GM18519 (cell line): ENCODE results near the gene EPB41L5.
"Not testable (repeated sequence)": the region's sequence is repeated elsewhere in the genome, so short reads cannot be mapped to it uniquely, and the experiment has no call there.

ENCODE experiments used
- ATAC-seq: cut with Tn5 transposase; IDR thresholded peaks from one replicate; pipeline ENCODE4 v1.9.1; 2021; ENCODE audit warnings: mild to moderate bottlenecking, moderate library complexity; ENCODE audit not compliant: unreplicated experiment, low FRiP score

The EPB41L5 gene

GRCh38 chr2:120028795-120029194 is 15.9 kb downstream of the EPB41L5 start:
- ATAC-seq, result no peak

- ATAC-seq, result no peak
Measured at GRCh38 chr2:120029672-120030640, 17.1 kb downstream of the EPB41L5 start.

GRCh38 chr2:120032297-120032696 is 19.4 kb downstream of the EPB41L5 start:
- ATAC-seq, result no peak

GRCh38 chr2:120034027-120034426 is 21.1 kb downstream of the EPB41L5 start:
- no peak for ATAC-seq

- no peak for ATAC-seq
Measured at GRCh38 chr2:120034621-120035020, 21.7 kb downstream of the EPB41L5 start.

GRCh38 chr2:120036145-120036544 is 23.3 kb downstream of the EPB41L5 start:
- ATAC-seq, result no peak

- ATAC-seq, result no peak
Measured at GRCh38 chr2:120037995-120038541, 25.2 kb downstream of the EPB41L5 start.

- no peak for ATAC-seq
Measured at GRCh38 chr2:120042359-120042758, 29.5 kb downstream of the EPB41L5 start.

- ATAC-seq, result no peak
Measured at GRCh38 chr2:120044336-120044735, 31.5 kb downstream of the EPB41L5 start.

- ATAC-seq, result not testable (repeated sequence)
Measured at GRCh38 chr2:120045775-120046174, 32.9 kb downstream of the EPB41L5 start.

- ATAC-seq, result not testable (repeated sequence)
Measured at GRCh38 chr2:120046252-120046651, 33.4 kb downstream of the EPB41L5 start.

- no peak for ATAC-seq
Measured at GRCh38 chr2:120052597-120052996, 39.7 kb downstream of the EPB41L5 start.

- no peak for ATAC-seq
Measured at GRCh38 chr2:120053891-120054290, 41.0 kb downstream of the EPB41L5 start.

GRCh38 chr2:120059483-120059882 is 46.6 kb downstream of the EPB41L5 start:
- ATAC-seq, result no peak

GRCh38 chr2:120060088-120060623 is 47.3 kb downstream of the EPB41L5 start:
- no peak for ATAC-seq

- ATAC-seq, result no peak
Measured at GRCh38 chr2:120064664-120065063, 51.8 kb downstream of the EPB41L5 start.

- ATAC-seq, result no peak
Measured at GRCh38 chr2:120066800-120067547, 54.1 kb downstream of the EPB41L5 start.

- ATAC-seq, result not testable (repeated sequence)
Measured at GRCh38 chr2:120068040-120068658, 55.3 kb downstream of the EPB41L5 start.

- ATAC-seq, result no peak
Measured at GRCh38 chr2:120075545-120075944, 62.7 kb downstream of the EPB41L5 start.

- ATAC-seq, result no peak
Measured at GRCh38 chr2:120077896-120078295, 65.0 kb downstream of the EPB41L5 start.
